HG03442 (cell line): ENCODE measurements around the gene MAML1.
"Not testable (repeated sequence)": the region's sequence is repeated elsewhere in the genome, so short reads cannot be mapped to it uniquely, and the experiment has no call there.

Source experiments
- ATAC-seq: cut with Tn5 transposase; IDR thresholded peaks from one replicate; pipeline ENCODE4 v1.9.1; 2021; ENCODE audit warnings: mild to moderate bottlenecking, moderate library complexity; ENCODE audit not compliant: unreplicated experiment

The MAML1 gene, protein sequence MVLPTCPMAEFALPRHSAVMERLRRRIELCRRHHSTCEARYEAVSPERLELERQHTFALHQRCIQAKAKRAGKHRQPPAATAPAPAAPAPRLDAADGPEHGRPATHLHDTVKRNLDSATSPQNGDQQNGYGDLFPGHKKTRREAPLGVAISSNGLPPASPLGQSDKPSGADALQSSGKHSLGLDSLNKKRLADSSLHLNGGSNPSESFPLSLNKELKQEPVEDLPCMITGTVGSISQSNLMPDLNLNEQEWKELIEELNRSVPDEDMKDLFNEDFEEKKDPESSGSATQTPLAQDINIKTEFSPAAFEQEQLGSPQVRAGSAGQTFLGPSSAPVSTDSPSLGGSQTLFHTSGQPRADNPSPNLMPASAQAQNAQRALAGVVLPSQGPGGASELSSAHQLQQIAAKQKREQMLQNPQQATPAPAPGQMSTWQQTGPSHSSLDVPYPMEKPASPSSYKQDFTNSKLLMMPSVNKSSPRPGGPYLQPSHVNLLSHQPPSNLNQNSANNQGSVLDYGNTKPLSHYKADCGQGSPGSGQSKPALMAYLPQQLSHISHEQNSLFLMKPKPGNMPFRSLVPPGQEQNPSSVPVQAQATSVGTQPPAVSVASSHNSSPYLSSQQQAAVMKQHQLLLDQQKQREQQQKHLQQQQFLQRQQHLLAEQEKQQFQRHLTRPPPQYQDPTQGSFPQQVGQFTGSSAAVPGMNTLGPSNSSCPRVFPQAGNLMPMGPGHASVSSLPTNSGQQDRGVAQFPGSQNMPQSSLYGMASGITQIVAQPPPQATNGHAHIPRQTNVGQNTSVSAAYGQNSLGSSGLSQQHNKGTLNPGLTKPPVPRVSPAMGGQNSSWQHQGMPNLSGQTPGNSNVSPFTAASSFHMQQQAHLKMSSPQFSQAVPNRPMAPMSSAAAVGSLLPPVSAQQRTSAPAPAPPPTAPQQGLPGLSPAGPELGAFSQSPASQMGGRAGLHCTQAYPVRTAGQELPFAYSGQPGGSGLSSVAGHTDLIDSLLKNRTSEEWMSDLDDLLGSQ

GRCh38 chr5:179732412-179732917, at the start of gene MAML1:
Gene MAML1 (plus strand): TSS chr5:179732822. CDS start chr5:179733113, 291 bp downstream.
- peak; percentile 92 for ATAC-seq

GRCh38 chr5:179689212-179689611, 43.4 kb upstream of the MAML1 start:
- ATAC-seq, result not testable (repeated sequence)

- no peak for ATAC-seq
Measured at GRCh38 chr5:179694561-179694960, 38.1 kb upstream of the MAML1 start.

DNA sequence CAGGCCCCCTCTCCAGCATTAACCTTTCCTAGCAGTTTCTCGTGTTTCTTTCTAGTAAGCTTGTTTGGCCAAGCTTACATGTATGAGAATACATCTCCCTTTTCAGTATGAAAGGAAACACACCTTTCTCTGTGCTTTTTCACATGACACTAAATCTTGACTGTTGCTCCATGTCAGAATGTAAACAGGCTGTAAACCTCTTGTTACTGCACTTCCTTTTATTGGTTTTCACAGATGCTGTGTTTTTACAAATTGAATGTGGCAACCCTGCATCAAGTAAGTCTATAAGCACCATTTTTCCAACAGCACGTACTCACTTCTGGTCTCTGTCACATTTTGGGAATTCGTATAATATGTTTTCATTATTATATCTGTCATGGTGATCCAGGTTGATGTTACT, 36.0 kb upstream of the MAML1 start:
- no peak for ATAC-seq

DNA sequence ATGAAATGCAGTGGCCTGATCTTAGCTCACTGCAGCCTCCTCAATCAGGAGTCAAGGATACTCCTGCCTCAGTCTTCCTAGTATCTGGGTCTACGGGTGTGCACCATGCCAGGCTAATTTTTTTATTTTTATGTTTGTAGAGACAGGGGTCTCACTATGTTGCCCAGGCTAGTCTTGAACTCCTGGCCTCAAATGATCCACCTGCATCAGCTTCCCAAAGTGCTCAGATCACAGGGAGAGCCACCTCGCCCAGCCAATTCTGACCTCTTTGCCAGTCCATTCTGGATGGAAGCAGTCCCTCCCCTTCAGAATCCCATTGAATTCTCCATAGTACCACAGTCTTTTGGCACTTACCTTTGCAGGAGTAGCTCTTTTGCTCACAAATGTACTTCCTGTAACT, 35.5 kb upstream of the MAML1 start:
- no peak for ATAC-seq

- not testable (repeated sequence) for ATAC-seq
Measured at GRCh38 chr5:179697543-179697942, 35.1 kb upstream of the MAML1 start.

DNA sequence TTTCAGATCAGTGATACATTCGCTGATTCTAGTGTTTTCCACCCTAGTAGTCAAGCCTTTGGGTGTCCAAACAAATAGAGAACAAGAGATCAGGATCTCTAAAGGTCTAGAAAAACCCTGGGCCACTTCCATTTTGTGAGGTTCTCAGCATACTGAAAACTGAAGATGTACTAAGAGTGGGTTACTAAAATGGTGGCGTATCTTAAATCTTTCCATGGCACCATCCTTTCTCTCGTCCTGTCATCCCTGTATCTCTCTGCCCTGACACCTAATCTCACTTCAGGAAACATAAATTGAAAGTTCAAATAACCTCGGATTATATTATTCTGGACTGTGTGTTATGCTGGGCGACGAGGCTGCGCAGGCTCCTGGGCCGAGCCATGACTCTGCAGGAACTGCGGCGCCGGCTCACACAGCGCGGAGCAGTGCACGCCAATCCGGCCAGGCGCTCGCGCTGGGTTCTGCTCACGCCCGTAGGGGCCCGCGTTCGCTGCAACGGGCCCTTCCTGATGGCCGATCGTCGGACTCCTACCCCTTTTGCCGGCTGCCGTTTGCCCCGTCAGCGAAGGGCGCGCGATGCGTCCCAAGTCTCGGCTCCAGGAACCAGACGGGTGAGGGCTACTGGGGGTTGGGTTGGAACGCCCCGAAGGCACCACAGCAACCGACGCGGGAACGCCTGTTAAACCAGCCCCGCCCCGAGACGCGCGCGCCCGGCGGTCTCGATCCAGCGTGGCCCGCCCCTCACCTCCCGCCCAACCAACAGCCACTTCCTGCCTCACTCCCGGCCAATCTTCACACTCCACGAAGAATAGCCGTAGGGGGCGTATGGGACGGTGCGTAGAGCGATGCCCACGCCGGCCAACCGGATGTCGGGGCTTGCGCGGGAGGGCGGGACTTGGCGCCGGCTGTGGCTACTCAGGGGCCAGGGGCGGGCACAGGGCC, 34.4 kb upstream of the MAML1 start:
- peak; percentile 85 for ATAC-seq

GRCh38 chr5:179698935-179699615, 33.5 kb upstream of the MAML1 start, which contains the start of gene CANX:
Gene CANX (plus strand): TSS chr5:179698967. CDS start chr5:179705682, 6,715 bp downstream.
- peak; percentile 8 for ATAC-seq

DNA sequence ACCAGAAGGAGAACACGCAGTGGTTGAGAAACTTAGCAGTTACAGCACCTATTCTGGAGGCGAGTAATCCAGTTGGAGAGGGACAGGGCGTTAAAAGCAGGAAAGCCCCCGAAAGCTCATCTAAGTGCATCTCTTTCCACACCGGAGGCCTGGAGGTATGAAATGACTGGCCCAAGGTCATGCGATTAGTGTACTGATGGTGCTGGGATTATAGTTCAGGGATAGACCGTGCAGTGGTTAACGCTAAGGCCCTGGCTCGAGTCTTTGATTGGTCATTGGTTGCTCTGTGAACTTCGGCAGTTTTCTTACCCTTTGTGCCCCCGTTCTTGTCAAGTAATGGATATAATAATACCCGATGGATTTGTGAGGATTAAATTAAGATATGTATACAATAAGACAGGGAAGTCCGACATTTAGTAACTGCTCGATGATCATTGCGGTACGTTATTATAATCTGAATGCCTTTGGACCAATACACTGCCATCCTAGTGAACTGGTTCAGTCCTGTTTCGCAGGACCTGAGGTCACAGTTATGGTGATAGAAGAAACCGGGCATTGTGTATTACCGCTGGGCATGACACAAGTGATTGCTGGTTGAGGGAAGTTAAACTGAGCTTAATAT, 32.9 kb upstream of the MAML1 start:
- no peak for ATAC-seq

- no peak for ATAC-seq
Measured at GRCh38 chr5:179700401-179700918, 32.2 kb upstream of the MAML1 start.

DNA sequence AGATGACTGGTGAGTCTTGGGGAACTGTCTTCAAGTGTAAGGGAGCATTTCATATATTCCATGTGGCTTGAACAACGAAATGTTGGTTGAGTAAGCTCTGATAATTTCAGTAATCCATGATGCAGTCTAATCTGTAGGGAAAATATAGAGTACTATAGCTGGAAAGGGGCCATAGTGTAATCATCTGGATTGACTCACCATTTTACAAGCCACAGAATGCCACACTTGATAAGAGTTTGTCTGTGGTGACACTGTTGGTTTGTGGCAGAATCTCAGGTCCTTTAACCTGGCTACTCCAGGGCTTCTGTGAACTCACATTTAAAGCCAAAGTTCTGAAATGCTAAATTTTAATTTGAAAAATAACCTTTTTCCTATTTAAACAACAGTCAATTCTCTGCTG, 16.3 kb upstream of the MAML1 start:
- ATAC-seq, result no peak

GRCh38 chr5:179720222-179720621, 12.4 kb upstream of the MAML1 start:
- ATAC-seq, result no peak

- ATAC-seq, result no peak
Measured at GRCh38 chr5:179724163-179724562, 8.5 kb upstream of the MAML1 start.

GRCh38 chr5:179727106-179727505, 5.5 kb upstream of the MAML1 start:
- ATAC-seq, result no peak

GRCh38 chr5:179729303-179729702, 3.3 kb upstream of the MAML1 start:
- no peak for ATAC-seq

DNA sequence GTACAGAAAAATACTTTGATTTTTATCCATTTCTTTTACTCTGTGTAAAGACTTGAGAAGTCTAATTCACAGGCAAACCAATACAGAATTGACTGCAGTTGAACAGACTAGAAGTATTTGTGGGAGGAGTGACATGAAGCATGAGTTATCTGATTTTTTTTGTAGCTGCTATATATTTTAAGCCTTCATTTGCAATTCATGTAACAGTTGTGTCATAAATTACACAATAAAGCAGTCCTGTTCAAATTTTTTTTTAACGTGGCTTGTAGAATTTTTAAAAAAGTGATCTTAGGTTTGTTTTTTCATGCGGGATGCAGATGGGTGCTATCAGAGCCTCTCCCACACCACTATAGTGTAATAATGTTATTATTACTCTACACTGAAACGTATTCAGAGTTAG, 2.9 kb upstream of the MAML1 start:
- no peak for ATAC-seq

GRCh38 chr5:179730356-179730755, 2.3 kb upstream of the MAML1 start:
- ATAC-seq, result no peak

- ATAC-seq, result no peak
Measured at GRCh38 chr5:179730852-179731251, 1.8 kb upstream of the MAML1 start.
